NCI-H1092 treated with DMSO at 0.1 percent for 48 hours (cell line): Measurements from ENCODE around the gene ADRA2A.

ENCODE experiments used
- DNase-seq: peaks from one replicate; lab custom pipeline; 2025; lab: John Stamatoyannopoulos, UW

Gene ADRA2A

DNA sequence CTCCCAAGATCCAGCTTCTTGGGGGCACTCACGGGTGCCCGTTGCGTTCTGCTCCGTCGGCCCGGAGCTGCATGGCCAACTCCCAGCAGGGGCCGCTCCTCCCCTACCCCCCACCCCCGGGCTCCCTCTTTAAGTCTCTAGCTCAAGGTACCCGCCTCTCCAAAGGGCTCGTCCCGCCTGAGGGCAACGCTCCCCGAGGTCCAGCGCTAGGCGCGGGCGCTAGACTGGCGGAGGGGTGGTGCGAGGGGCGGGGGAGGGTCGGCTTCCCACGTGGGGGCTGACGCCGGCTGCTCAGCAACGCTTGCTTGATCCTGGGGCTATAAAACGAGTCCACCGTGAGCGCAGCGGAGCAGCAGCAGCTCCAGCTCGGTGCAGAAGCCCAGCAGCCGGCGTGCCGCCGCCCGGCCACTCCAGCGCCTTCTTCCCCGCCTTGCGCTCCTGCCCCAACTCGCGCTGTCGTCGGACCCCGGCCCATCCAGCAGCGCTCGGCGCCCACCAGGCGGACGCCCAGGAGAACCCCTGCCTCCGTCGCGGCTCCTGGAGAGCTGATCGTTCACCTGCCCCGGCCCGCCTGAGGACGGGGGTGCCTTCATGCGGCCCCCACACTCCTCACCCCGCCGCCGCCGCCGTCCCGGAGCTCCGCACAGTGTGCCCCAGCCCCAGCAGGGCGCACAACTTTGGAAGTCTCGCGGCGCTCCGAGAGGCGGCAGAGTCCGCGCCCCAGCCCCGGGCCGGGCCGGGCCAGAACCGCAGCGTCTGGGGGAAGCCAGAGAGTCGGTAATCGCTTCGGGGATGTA, at the start of gene ADRA2A:
Gene ADRA2A (plus strand): TSS at position 348 of the 797 bp plus-strand sequence. CDS start 968 bp downstream, outside the sequence.
- peak; percentile 0 for DNase-seq

DNA sequence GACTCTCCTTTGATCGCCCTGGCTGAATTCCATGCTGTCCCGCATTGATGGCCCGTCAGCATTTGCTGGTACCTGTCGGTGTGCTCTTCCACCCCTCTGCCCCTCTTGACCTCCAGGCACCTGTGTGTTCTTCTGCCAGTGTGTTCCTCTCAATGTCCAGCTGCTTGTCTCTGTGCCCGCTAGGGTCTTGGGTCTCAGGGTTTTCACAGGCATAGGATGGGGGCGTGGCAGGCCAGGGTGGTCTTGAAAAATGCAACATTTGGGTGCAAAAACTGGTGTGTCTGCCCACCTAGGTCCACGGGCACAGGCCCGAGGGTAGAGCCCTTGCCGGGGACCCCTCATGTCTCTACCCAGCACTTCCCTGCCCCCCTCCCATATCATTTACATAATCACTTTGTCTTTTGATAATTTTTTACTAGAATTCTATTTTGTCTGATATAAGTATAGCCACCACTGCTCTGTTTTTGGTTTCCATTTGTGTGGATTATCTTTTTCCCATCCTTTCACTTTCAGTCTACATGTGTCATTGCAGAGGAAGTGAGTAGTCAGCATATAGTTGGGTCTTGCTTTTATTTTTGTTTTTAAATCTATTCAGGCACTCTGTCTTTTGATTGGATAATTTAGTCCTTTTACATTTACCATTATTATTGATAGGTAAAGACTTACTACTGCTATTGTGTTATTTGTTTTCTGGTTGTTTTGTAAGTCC, 46.6 kb upstream of the ADRA2A start:
- DNase-seq: no peak

DNA sequence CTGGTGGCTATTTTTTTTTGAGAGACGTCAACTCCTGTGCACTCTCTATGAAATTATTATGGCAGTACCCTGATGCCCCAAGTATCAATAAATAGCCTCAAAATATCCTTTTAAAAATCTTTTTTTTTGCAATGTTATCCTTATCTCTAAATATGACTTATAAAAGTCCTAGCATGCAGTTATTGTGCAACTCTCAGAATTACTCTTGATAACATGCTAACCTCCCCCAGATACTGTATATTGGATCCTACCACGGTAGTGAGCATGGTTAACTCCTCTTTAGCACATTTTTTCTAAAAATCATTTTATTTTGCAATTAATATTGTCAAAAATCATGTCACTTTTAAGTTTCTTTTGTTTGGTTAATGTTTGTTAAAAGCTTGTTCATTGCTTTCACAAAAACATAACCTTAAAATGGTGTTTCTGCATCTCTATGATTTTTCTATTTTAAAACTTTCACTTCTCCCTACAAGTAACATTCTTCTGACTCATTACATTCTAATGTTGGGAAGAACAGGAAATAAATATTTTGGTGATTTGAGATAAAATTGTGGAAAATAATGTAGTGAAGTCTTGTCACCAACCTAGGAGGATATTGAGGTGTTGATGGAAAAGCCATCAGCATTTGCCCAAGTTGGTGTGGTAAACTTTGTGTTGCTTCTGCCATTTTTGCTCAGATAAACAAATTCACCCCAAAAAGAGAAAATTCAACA, 42.1 kb upstream of the ADRA2A start:
- DNase-seq: no peak

DNA sequence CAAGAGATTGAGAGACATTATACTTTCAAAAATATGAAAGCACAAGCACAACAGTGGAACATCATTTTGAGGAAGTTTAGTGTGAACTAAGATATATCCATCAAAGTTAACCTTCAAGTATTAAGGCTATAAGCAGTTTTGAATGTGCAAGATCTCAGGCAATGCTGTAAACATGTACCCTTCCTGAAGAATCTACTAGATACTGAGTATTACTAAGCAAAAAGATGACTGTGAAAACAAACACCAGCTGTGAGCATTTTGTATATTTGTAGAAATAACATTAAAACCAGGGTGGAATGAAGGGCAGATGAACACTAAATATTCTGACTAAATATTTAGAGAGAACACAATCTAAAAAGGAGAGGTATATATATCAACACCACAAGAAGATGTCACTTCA, 41.3 kb upstream of the ADRA2A start:
- no peak for DNase-seq

DNA sequence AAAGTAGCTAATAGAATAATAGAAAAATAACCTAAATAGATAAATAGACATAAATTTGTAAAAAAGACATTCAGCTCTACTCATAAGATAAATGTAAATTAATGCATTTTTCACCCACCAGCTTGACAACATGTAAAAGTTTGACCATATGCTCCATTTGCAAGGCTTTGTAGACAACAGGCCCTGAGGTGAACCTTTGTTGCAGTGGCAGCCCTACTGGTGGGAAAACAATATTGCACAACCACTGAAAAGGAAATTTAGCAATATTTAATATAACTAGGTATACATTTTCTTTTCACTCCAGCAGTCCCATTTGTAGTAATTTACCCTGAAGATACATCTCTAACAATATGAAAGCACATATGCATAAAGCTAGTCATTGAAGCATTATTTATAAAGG, 39.0 kb upstream of the ADRA2A start:
- no peak for DNase-seq

DNA sequence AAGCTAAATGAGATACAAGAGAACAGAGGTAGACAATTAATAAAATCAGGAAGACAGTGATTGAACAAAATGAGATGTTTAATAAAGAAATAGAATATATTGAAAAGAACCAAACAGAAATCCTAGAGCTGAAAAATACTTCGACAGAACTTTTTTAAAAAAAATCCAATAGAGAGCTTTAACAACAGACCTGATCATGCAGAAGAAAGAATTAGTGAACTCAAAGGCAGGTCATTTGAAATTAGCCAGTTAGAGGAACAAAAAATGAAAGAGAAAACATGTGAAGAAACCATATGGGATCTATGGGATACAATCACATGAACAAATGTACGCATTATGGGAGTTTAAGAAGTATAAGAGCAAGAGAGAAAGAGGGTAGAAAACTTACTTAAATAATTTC, 37.3 kb upstream of the ADRA2A start:
- DNase-seq: no peak

DNA sequence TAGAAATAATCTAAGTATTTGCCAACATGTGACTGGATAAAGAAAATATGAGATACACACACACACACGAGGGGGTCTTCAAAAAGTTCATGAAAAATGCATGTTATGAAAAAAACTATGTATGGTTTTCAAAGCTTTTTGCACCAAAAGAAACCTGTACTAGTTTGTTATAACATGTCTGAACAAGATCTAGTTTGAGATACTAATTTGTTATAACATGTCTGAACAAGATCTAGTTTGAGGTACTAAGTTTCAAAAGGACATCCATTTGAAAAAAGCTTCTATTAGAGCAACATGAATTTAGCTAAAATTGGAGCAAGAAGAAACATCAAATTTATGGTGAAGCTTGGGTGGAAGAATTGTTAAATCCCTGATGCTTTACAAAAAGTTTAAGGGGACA, 19.8 kb upstream of the ADRA2A start:
- no peak for DNase-seq

DNA sequence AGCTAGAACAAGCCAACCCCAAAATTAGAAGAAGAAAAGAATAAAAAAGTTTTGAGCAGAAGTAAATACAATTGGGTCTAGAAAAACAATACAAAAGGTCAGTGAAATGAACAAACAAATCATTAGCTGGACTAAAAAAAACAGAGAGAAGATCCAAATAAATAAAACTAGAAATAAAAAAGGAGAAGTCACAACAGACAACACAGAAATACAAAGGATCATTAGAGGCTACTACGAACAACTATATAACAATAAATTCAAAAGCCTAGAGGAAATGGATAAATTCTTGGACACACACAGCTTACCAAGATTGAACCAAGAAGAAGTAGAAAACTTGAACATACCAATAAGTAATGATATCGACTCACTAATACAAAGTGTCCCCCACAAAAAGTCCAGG, 13.4 kb upstream of the ADRA2A start:
- no peak for DNase-seq

DNA sequence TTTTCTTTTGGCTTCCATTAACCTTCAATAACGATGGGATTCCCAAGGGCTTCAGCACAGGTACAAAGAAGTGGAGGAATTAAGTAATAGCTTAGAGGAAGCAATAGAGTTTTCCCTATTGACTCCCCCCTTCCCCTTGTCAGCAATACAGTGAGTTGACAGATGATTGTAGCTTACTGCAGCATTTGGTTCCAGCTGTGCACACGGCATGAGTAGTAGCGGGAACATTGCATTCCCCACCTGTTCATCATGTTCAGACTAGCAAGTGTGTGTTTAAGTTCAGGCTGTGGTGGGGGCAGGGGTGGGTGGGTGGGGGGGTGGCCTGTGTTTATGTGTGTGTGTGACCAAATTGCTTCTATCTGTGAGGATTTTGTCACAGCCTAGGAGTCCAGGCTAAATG, 4.6 kb upstream of the ADRA2A start:
- no peak for DNase-seq

DNA sequence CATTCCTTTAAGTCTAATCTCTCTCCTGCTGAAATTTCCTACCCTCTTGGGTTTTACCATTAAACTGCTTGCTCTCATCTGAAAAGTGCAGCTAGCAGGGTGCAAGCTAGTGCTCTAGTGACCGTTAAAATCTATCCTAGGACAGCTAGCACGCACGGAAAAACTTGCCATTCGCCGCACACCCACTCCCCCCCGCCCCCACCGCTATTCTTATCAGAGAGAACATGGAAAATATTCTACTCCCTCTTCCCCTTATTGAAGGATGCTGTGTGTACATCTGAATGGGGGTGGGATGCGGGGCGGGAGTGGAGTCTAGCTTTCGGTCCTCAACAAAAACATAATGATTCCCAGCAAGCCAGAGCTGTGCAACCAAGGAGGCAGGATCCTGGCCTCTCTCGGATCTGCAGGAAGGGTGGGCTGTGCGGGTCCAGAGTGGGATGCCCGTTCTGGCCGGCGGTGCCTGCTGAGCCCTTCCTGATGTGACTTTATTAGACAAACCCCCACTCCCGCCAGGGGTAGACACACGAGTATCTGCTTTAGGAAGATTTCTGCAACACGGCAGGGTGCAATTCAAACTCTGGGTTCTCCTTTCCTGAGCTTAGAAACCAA, 1.1 kb upstream of the ADRA2A start:
- no peak for DNase-seq

DNA sequence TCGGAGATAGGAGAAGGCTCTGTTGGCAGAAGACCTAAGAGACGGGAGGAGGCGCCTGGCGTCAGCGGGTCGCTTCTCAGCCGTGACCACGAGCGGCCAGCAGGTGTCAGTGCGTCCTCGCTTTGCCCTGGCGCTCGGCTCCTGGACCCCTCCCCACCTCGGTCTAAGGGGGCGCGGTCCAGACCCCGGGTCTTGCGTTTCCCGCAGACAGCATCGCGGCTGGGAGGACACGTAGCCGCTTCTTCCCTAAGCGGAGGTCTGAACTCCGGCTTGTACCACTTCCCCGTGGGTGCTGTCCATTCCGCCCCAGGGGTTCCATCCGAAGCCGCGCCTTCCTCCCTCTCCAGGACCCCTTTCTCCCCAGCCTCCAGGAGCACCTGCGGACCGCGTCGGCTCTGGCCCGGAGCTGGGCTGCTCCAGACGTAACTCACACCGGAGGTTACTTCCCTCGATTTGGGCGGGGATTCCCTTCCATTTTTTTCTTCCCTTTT, 593 bp upstream of the ADRA2A start:
- DNase-seq: peak; percentile 27

DNA sequence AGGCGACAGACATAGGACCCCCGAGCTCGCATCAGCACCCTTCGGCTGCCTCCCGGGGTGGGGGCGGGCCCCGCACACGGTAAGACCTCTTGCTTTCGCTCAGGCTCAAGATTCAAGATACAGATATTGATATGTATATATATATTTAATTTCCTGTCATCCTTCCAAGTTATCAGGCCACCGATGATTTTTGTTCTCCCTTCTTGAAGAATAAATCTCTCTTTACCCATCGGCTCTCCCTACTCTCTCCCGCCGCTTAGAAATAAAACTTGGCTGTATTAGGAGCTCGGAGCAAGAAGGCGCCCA, 603 bp downstream of the ADRA2A start:
- peak; percentile 5 for DNase-seq

DNA sequence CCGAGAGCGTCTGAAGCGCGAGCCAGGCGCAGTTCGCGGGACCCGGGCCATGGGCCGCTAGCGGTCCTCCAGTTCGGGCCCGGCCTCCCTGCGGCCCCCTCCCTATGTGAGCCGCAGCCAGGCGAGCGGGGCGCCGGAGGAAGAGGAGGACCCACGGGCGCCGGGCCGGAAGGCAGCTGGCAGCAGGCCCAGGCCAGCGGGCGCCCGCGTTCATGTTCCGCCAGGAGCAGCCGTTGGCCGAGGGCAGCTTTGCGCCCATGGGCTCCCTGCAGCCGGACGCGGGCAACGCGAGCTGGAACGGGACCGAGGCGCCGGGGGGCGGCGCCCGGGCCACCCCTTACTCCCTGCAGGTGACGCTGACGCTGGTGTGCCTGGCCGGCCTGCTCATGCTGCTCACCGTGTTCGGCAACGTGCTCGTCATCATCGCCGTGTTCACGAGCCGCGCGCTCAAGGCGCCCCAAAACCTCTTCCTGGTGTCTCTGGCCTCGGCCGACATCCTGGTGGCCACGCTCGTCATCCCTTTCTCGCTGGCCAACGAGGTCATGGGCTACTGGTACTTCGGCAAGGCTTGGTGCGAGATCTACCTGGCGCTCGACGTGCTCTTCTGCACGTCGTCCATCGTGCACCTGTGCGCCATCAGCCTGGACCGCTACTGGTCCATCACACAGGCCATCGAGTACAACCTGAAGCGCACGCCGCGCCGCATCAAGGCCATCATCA, 1.1 kb downstream of the ADRA2A start:
- DNase-seq: no peak

DNA sequence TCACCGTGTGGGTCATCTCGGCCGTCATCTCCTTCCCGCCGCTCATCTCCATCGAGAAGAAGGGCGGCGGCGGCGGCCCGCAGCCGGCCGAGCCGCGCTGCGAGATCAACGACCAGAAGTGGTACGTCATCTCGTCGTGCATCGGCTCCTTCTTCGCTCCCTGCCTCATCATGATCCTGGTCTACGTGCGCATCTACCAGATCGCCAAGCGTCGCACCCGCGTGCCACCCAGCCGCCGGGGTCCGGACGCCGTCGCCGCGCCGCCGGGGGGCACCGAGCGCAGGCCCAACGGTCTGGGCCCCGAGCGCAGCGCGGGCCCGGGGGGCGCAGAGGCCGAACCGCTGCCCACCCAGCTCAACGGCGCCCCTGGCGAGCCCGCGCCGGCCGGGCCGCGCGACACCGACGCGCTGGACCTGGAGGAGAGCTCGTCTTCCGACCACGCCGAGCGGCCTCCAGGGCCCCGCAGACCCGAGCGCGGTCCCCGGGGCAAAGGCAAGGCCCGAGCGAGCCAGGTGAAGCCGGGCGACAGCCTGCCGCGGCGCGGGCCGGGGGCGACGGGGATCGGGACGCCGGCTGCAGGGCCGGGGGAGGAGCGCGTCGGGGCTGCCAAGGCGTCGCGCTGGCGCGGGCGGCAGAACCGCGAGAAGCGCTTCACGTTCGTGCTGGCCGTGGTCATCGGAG, 1.8 kb downstream of the ADRA2A start:
- no peak for DNase-seq

DNA sequence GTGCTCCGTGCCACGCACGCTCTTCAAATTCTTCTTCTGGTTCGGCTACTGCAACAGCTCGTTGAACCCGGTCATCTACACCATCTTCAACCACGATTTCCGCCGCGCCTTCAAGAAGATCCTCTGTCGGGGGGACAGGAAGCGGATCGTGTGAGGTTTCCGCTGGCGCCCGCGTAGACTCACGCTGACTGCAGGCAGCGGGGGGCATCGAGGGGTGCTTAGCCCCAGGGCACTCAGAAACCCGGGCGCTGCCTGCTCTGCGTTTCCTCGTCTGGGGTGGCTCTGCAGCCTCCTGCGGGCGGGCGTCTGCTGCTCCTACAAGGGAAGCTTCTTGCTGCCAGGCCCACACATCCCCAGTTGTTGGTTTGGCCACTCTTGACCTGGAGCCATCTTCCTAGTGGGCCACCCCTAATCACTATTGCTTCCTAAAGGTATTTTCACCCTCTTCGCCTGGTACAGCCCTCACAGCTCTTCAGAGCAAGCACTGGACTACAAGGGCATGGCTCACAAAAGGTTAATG, 2.5 kb downstream of the ADRA2A start:
- DNase-seq: no peak

DNA sequence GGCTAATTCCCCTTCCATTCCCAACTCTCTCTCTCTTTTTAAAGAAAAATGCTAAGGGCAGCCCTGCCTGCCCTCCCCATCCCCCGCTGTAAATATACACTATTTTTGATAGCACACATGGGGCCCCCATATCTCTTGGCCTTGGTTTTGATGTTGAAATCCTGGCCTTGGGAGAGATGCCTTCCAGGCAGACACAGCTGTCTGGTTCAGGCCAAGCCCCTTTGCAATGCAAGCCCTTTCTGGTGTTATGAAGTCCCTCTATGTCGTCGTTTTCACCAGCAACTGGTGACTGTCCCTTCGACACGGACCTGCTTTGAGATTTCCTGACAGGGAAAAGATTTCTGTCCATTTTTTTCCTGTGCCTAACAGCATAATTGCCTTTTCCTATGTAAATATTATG, 3.0 kb downstream of the ADRA2A start:
- no peak for DNase-seq

DNA sequence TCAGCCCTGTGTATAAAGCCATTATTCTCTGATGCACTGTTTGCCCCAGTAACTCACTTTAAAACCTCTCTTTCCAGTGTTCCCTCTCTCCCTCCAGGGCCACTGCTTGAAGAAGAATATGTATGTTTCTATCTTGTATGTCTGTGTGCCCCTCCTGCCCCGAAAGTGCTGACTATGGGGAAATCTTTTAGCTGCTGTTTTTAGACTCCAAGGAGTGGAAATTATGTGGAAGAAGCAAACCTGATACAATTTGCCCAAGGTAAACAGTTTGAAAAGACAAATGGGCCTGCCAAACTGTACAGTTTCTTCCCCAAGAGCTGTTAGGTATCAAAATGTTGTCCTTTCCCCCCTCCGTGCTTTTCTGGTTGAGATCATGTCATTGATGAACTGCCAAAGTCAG, 3.4 kb downstream of the ADRA2A start:
- DNase-seq: no peak

DNA sequence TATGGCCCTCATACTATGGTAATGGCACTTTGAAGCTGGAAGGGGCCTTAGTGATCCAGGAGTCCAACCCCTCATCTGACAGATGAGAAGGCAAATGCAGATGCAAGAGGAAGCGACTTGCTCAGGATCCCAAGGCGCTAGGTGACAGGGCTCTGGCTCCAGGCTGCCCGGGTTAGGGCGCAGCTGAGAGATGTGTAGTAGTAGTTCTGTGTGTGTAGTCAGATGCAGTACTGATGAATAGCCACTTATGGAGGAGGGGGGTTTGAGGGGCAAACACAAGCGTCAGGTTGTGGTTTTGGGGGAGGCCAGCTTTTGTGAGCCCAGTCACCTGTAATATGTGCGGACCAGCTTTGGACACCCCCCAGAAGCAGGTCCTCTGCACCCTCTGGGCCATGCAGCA, 4.8 kb downstream of the ADRA2A start:
- no peak for DNase-seq

DNA sequence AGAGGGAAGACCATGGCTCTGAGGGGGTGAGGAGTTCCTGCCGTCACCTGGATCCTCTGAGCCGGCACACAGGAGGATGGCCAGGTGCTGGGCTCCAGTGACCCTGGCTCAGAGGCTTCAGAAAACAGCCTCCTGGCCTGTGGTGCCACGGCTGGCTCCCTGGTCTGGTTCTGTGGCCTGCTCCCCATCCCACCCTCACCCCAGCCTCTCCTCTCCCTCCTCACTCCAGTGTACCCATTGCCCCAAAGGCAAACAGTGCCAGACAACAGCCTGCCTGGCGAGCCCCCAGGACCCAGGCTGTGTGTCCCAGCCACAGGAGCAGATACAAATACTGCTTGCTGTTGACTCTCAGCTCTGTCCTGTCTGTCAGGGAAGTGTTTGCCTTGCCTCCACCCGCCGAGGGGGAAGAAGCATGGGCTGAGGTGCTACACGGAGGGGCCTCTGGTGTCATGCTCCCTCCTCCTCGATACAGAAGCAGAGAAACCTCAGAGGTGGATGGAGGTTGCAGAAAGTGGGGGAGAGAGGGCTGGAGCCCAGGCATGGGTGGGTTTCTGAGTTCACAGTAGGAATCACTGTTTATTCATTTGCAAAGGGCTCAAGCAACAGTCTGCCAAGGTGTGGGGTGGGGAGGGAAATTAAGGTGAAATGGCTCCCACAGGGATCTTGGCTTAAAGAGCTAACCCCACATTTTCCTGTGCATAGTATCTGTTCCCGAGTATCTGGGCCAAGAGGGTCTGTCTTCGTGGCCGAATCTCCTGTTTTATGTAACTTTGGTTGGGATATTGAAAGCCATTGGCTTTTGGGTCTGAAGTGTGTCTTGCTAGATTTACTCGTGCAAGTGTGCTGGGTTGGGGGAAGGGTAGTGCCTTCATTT, 5.5 kb downstream of the ADRA2A start:
- DNase-seq: no peak
